ENCODE measurements around the gene DCAF12.
"Not testable (repeated sequence)": the region's sequence is repeated elsewhere in the genome, so short reads cannot be mapped to it uniquely, and the experiment has no call there.

DCAF12 gene

DNA sequence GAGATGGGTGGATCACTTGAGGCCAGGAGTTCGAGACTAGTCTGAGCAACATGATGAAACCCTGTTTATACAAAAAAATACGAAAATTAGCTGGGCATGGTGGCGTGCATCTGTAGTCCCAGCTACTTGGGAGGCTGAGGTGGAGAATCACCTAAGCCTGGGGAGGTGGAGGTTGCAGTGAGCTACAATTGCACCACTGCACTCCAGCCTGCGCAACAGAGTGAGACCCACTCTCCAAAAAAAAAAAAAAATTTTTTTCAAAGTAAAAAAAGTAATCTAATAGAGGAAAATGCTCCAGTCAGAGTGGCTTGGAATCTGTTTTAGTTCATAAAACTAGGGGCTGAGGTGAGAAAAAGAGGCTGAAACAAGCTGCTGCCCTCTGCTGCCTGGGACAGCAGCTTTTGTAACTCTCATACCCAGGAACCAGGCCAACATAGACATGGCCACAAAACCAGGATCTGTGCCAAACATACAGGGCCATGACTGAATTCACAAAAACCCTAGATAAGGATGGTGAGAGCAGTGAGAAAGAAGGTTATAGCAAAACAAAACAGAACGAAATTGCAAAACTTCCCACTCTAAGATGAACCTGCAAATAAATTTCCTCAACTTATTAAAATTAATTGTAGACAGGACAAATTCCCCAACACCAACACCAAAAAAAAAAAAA lies 13.1 kb upstream of the DCAF12 start:
- TF ChIP-seq POLR2A (IDR thresholded peaks at IDR 0.05; ENCODE audit: low read depth, low read length), result no peak
- peak; percentile 77 for DNase-seq (ENCODE audit: insufficient read length, low spot score)
- peak; percentile 96 for FAIRE-seq

DNA sequence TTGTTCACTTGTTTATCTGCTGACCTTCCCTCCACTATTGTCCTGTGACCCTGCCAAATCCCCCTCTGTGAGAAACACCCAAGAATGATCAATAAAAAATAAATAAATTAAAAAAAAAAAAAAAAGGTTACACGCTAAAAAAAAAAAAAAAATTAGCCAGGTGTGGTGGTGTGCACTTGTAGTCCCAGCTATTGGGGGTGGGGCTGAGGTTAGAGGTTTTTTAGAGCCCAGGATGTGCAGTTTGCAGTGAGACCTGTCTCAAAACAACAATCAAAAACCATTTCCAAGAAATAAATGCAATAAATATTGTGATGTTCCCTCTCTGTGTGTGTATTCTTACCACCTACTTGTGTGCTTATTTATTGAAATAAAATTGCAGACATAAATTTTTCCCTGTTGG lies 12.1 kb upstream of the DCAF12 start:
- FAIRE-seq; DNase-seq (ENCODE audit: insufficient read length, low spot score): not testable (repeated sequence)

GRCh38 chr9:34134521-34134920 lies 8.0 kb upstream of the DCAF12 start:
- DNase-seq (ENCODE audit: insufficient read length, low spot score), result no peak
- FAIRE-seq, result no peak
- TF ChIP-seq POLR2A (IDR thresholded peaks at IDR 0.05; ENCODE audit: low read depth, low read length), result no peak

- TF ChIP-seq POLR2A (IDR thresholded peaks at IDR 0.05; ENCODE audit: low read depth, low read length), result no peak
- FAIRE-seq (no peak), DNase-seq (ENCODE audit: insufficient read length, low spot score) (no peak)
These were observed 7.0 kb upstream of the DCAF12 start for GRCh38 chr9:34133436-34133949.

GRCh38 chr9:34131571-34131970 lies 5.1 kb upstream of the DCAF12 start:
- no peak for TF ChIP-seq POLR2A (IDR thresholded peaks at IDR 0.05; ENCODE audit: low read depth, low read length)
- DNase-seq (ENCODE audit: insufficient read length, low spot score) (no peak), FAIRE-seq (no peak)

DNA sequence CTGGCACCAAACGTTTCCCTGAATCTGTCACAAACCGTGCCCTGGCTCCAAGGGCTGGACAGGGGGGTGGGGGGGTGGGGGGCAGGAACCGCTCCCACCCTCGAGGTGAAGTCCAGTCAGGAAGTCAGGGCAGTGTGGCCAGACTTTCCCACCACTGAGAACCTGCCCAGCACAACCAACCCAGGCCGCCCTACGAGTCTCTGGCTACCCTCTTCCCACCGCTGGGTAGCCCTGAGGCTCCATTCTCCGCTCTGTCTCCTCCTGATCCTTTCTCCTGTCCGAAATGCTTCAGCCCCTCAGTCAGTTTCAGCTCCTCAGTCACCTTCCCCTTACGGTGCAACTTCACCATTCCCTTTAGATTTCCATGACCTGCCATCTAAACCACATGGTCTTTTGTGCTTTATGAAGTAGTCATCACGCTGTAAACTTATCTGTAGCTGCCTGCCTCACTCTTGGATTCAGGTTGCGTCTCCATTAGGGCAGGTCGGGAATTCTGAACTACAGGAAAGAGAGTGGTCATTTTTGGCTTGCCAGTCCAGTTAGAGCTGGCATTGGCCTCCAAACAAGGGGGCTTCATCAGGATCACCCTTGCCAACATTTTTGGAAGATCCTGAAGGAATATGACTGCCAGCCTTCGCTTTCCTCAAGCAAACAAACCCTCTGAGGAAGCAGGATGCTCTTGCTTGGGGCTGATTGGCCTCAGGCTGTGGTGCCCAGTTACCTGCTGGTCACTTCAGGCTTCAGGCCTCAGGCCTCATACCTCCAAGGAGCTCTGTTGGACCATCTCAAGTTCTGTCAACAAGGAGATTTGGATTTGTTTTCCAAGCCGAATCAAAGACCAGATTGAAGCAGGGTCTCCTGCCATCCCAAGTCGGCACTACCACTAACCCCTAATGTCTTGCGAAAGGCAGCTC lies 794 bp upstream of the DCAF12 start:
- TF ChIP-seq POLR2A (IDR thresholded peaks at IDR 0.05; ENCODE audit: low read depth, low read length), result no peak
- DNase-seq (ENCODE audit: insufficient read length, low spot score) (peak; percentile 40), FAIRE-seq (no peak)

DNA sequence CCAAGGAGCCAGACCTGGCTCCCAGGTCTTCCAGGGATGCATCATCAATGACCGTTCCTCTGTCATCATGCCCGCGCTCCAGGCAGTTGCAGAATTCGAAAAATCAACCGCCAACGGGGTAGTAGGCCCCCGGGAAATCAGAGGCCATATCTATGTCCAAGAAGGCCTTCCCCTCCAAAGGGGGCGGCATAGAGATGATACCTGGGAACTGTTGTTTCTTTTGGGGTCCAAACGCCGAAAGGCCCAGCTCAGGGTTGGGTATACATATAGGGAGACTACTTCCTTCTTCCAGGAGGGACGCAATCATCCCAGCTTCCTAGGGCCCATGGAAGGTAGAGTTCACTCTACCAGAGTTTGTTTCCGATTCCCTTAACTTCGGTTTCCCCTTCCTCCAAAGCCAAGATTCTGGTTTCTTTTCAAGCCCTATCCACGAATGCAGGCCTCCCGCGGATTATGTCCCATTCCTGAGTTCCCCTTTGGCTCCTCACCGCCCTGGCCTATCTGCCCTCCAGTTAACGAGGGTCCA lies 754 bp downstream of the DCAF12 start:
- no peak for FAIRE-seq
- DNase-seq (ENCODE audit: insufficient read length, low spot score), result peak; percentile 72
- no peak for TF ChIP-seq POLR2A (IDR thresholded peaks at IDR 0.05; ENCODE audit: low read depth, low read length)

GRCh38 chr9:34124926-34125325 lies 1.6 kb downstream of the DCAF12 start:
- FAIRE-seq (no peak), DNase-seq (ENCODE audit: insufficient read length, low spot score) (no peak)
- no peak for TF ChIP-seq POLR2A (IDR thresholded peaks at IDR 0.05; ENCODE audit: low read depth, low read length)

DNA sequence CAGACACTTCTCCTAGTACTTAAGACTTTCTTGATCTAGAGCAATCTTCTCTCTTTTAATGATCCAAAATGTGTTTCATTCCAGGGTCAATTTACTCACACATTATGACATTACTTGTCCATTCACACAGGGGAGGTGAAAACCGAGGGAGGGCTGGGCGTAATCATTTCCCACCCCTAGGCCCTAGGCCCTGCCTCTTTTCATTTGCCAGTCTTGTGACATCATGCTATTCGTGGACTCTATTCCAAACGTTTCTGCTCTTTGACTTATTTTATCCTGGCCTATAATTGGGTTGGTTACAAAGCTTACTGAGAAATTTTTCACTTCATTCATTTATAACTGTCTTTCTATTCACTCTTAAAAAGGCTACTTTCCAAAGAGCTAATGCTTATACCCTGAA lies 2.4 kb downstream of the DCAF12 start:
- DNase-seq (ENCODE audit: insufficient read length, low spot score), result no peak
- no peak for FAIRE-seq
- no peak for TF ChIP-seq POLR2A (IDR thresholded peaks at IDR 0.05; ENCODE audit: low read depth, low read length)

- no peak for FAIRE-seq
- no peak for TF ChIP-seq POLR2A (IDR thresholded peaks at IDR 0.05; ENCODE audit: low read depth, low read length)
- DNase-seq (ENCODE audit: insufficient read length, low spot score), result no peak
These were observed 2.8 kb downstream of the DCAF12 start for GRCh38 chr9:34123682-34124081.

GRCh38 chr9:34121996-34122395 lies 4.5 kb downstream of the DCAF12 start:
- DNase-seq (ENCODE audit: insufficient read length, low spot score) (no peak), FAIRE-seq (no peak)
- TF ChIP-seq POLR2A (IDR thresholded peaks at IDR 0.05; ENCODE audit: low read depth, low read length), result no peak

DNA sequence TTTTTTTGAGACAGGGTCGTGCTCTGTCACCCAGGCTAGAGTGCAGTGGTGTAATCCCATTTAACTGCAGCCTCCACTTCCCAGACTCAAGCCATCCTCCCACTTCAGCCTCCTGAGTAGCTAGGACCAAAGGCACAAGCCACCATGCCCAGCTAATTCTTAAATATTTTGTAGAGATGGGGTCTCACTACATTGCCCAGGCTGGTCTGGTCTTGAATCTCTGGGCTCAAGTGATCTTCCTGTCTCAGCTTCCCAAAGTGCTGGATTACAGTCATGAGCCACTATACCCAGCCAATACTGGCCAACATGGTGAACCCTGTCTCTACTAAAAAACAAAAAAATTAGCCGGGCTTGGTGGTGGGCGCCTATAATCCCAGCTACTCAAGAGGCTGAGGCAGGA lies 6.8 kb downstream of the DCAF12 start:
- FAIRE-seq (no peak), DNase-seq (ENCODE audit: insufficient read length, low spot score) (no peak)
- TF ChIP-seq POLR2A (IDR thresholded peaks at IDR 0.05; ENCODE audit: low read depth, low read length), result no peak

- DNase-seq (ENCODE audit: insufficient read length, low spot score), result no peak
- no peak for FAIRE-seq
- no peak for TF ChIP-seq POLR2A (IDR thresholded peaks at IDR 0.05; ENCODE audit: low read depth, low read length)
These were observed 12.1 kb downstream of the DCAF12 start for GRCh38 chr9:34114436-34114835.

GRCh38 chr9:34106110-34106509 lies 20.4 kb downstream of the DCAF12 start:
- no peak for DNase-seq (ENCODE audit: insufficient read length, low spot score)

More at GRCh38 chr9:34106110-34106509, 20.4 kb downstream of the DCAF12 start:
- no peak for FAIRE-seq
- TF ChIP-seq POLR2A (IDR thresholded peaks at IDR 0.05; ENCODE audit: low read depth, low read length), result no peak

All from H54 (cell line).